K562 (cell line): ENCODE measurements around the gene MYO1A. TPM values are rescaled to one million over a fixed set of nuclear protein-coding genes. Genes with fewer than 3 reads are reported as not detected.

ENCODE experiments used
- ATAC-seq: fragments of 200-7000 bp; cut with Tn5 transposase; 3 replicates; pipeline ENCODE4 v1.9.1; 2020; ENCODE audit warnings: moderate library complexity
- BruUV-seq: library from RNA; stranded (reverse); fragments of 400-500 nt; replicated peaks from 2 replicates; lab custom pipeline; 2021; lab: Mats Ljungman, UMichigan
- CTCF ChIA-PET: fragments of 300-600 bp; formaldehyde crosslinking; extraction: SDS; loops from one replicate; lab custom pipeline; 2021; ENCODE audit warnings: low intra/inter-chr PET ratio; lab: Yijun Ruan, JAX
- POLR2A ChIA-PET: fragments of 300-600, 350-650 bp; sonication (Branson Sonifier 250); formaldehyde crosslinking; extraction: SDS; loops from one replicate; lab custom pipeline; 2021; ENCODE audit warnings: antibody characterized with exemption, inconsistent platforms; lab: Yijun Ruan, JAX
- DNase-seq, 4 experiments: peaks; one replicate each; pipeline versions ENCODE4 v3.0.0 to v3.0.0-alpha.2; 2011 to 2018; ENCODE audit warnings: low spot score in 3 of 4, mixed read lengths in 3 of 4; ENCODE audit errors: extremely low read depth in 1 of 4
- FAIRE-seq: peaks from 2 replicates; lab custom pipeline; 2011; peaks lifted over from hg19 to GRCh38; lab: Jason Lieb, UNC
- H2AFZ ChIP-seq: 2 replicates; pipeline ENCODE4 v1.6.0; 2011; ENCODE audit warnings: low read depth, low read length, control low read depth, inconsistent platforms
- H3K27ac ChIP-seq: fragments of 200-600 bp; 3 replicates; pipeline ENCODE4 v1.8.0; 2011; ENCODE audit warnings: low read depth, mild to moderate bottlenecking, control low read depth, inconsistent platforms, low read length, moderate library complexity, mixed read lengths; ENCODE audit errors: extremely low read depth
- H3K27me3 ChIP-seq, 2 experiments: fragments of 300-600 bp in 1 of 2; 2 replicates in 1 of 2; 3 replicates in 1 of 2; pipeline versions ENCODE4 v1.6.0 to v1.8.0; 2011; ENCODE audit warnings: inconsistent platforms in 2 of 2, low read length in 2 of 2, mild to moderate bottlenecking in 1 of 2, mixed read lengths in 1 of 2, moderate library complexity in 1 of 2; ENCODE audit not compliant: control insufficient read depth in 2 of 2, insufficient read depth in 2 of 2
- H3K36me3 ChIP-seq: fragments of 300-600 bp; 3 replicates; pipeline ENCODE4 v1.8.0; 2011; ENCODE audit warnings: mild to moderate bottlenecking, low read length, inconsistent platforms; ENCODE audit not compliant: control insufficient read depth, insufficient read depth
- H3K4me1 ChIP-seq, 2 experiments: fragments of 200-600 bp in 1 of 2; replicated peaks in 1 of 2; 2 replicates in 1 of 2; 3 replicates in 1 of 2; pipeline versions ENCODE4 v1.5.1 to v1.8.0; 2011; ENCODE audit warnings: inconsistent platforms in 2 of 2, low read length in 2 of 2, mild to moderate bottlenecking in 1 of 2, mixed read lengths in 1 of 2, moderate library complexity in 1 of 2; ENCODE audit not compliant: control insufficient read depth in 2 of 2, insufficient read depth in 2 of 2
- H3K4me2 ChIP-seq: 2 replicates; pipeline ENCODE4 v1.6.1; 2011; ENCODE audit warnings: low read length, control low read depth, inconsistent platforms, mixed read lengths; ENCODE audit not compliant: insufficient read depth
- H3K4me3 ChIP-seq: fragments of 200-600 bp; sonication (generic), shearing (Covaris generic); 2 replicates; pipeline ENCODE4 v1.5.1; 2016; ENCODE audit warnings: control low read depth, inconsistent platforms
- H3K79me2 ChIP-seq: fragments of 200-600 bp; 3 replicates; pipeline ENCODE4 v1.8.0; 2011; ENCODE audit warnings: low read length, inconsistent platforms; ENCODE audit not compliant: control insufficient read depth, insufficient read depth
- H3K9ac ChIP-seq, 2 experiments: 2 replicates each; pipeline versions ENCODE4 v1.6.0 to v1.6.1; 2011; ENCODE audit warnings: low read depth in 2 of 2, low read length in 2 of 2, control low read depth in 1 of 2, inconsistent platforms in 1 of 2, mild to moderate bottlenecking in 1 of 2, mixed read lengths in 1 of 2; ENCODE audit not compliant: insufficient read depth in 1 of 2
- H3K9me1 ChIP-seq: one replicate; pipeline ENCODE4 v1.6.0; 2011; ENCODE audit warnings: inconsistent platforms, mild to moderate bottlenecking, low read length, moderate library complexity; ENCODE audit not compliant: control insufficient read depth, insufficient read depth
- H3K9me3 ChIP-seq: replicated peaks from 2 replicates; pipeline ENCODE4 v1.5.1; 2011; ENCODE audit warnings: low read depth, low read length, inconsistent platforms; ENCODE audit not compliant: control insufficient read depth, insufficient read depth
- H4K20me1 ChIP-seq: replicated peaks from 2 replicates; pipeline ENCODE4 v1.6.1; 2011; ENCODE audit warnings: low read length, inconsistent platforms, mixed read lengths; ENCODE audit not compliant: control insufficient read depth, insufficient read depth
- ADNP ChIP-seq: fragments of 200-800 bp; sonication (Bioruptor generic); IDR thresholded peaks from 2 replicates; pipeline ENCODE4 v1.6.1; 2016; ENCODE audit warnings: missing genetic modification characterization, missing compliant biosample characterization
- CC2D1A ChIP-seq: fragments of 450-650 bp; IDR thresholded peaks from 2 replicates; pipeline ENCODE4 v1.6.1; 2017; ENCODE audit warnings: mild to moderate bottlenecking
- CHCHD3 ChIP-seq: fragments of 250-450 bp; sonication (Bioruptor Pico); IDR thresholded peaks from 2 replicates; pipeline ENCODE4 v2.1.2; 2022; ENCODE audit warnings: mild to moderate bottlenecking
- E2F8 ChIP-seq: fragments of 450-650 bp; IDR thresholded peaks from 2 replicates; pipeline ENCODE4 v1.7.1; 2018; ENCODE audit warnings: mild to moderate bottlenecking, low read depth; ENCODE audit not compliant: partially characterized antibody
- FOXA3 ChIP-seq, 2 experiments: fragments of 450-650 bp in 1 of 2; sonication (generic) in 1 of 2; formaldehyde crosslinking; IDR thresholded peaks in 1 of 2; conservative IDR thresholded peaks in 1 of 2; 2 replicates each; pipeline versions ENCODE4 v1.4.0 to v1.8.0; 2020 to 2022; ENCODE audit warnings: mild to moderate bottlenecking in 2 of 2, missing genetic modification reagents in 1 of 2
- FOXP1 ChIP-seq: sonication (generic); formaldehyde crosslinking; IDR thresholded peaks from 2 replicates; pipeline ENCODE4 v1.8.0; 2022; ENCODE audit warnings: mild to moderate bottlenecking, missing genetic modification reagents
- NFIC ChIP-seq: fragments of 450-650 bp; IDR thresholded peaks from 2 replicates; pipeline ENCODE4 v1.6.1; 2017; ENCODE audit warnings: mild to moderate bottlenecking, inconsistent platforms
- POLR2B ChIP-seq: fragments of 450-650 bp; IDR thresholded peaks from 2 replicates; pipeline ENCODE4 v1.6.1; 2018; ENCODE audit warnings: low read depth; ENCODE audit not compliant: partially characterized antibody
- SIN3A ChIP-seq, 2 experiments: fragments of 150-350 bp in 1 of 2; IDR thresholded peaks; 2 replicates each; pipeline ENCODE4 v1.6.1; 2011 to 2016; ENCODE audit warnings: borderline replicate concordance in 2 of 2, low read depth in 2 of 2, low read length in 2 of 2, mild to moderate bottlenecking in 2 of 2, moderate library complexity in 2 of 2; ENCODE audit not compliant: control insufficient read depth in 1 of 2
- SRSF1 ChIP-seq: fragments of 200-400 bp; formaldehyde crosslinking; IDR thresholded peaks from 2 replicates; pipeline ENCODE4 v1.6.1; 2017; ENCODE audit warnings: mild to moderate bottlenecking, low read depth, low read length, moderate library complexity
- TEAD4 ChIP-seq, 2 experiments: sonication (generic) in 1 of 2; formaldehyde crosslinking in 1 of 2; IDR thresholded peaks; 2 replicates each; pipeline versions ENCODE4 v1.6.1 to v1.8.0; 2012 to 2022; ENCODE audit warnings: borderline replicate concordance in 1 of 2, inconsistent platforms in 1 of 2, low read length in 1 of 2, mild to moderate bottlenecking in 1 of 2, missing genetic modification reagents in 1 of 2
- XRCC3 ChIP-seq: fragments of 450-650 bp; IDR thresholded peaks from 2 replicates; pipeline ENCODE4 v1.6.1; 2017; ENCODE audit warnings: mild to moderate bottlenecking, moderate library complexity
- ZNF143 ChIP-seq: sonication (generic); formaldehyde crosslinking; IDR thresholded peaks from 2 replicates; pipeline ENCODE4 v1.9.0; 2022; ENCODE audit warnings: mild to moderate bottlenecking, missing genetic modification reagents
- ZNF212 ChIP-seq: fragments of 450-650 bp; formaldehyde crosslinking; IDR thresholded peaks from 2 replicates; pipeline ENCODE4 v1.4.0; 2020; ENCODE audit warnings: mild to moderate bottlenecking
- ZNF239 ChIP-seq: fragments of 250-450 bp; sonication (Bioruptor Pico); IDR thresholded peaks from 2 replicates; pipeline ENCODE4 v1.4.0; 2020; ENCODE audit warnings: mild to moderate bottlenecking
- ZNF431 ChIP-seq: sonication (generic); formaldehyde crosslinking; IDR thresholded peaks from 2 replicates; pipeline ENCODE4 v1.8.0; 2022; ENCODE audit warnings: mild to moderate bottlenecking, missing genetic modification reagents
- ZNF445 ChIP-seq: fragments of 250-450 bp; sonication (Bioruptor Pico); IDR thresholded peaks from 2 replicates; pipeline ENCODE4 v1.4.0; 2020; ENCODE audit warnings: low read depth, mild to moderate bottlenecking, moderate library complexity
- WGBS: fragments of 100-300 bp; shearing (Covaris generic); methylation state at CpG from one replicate; pipeline ENCODE4 v1.1.6; 2016; ENCODE audit warnings: low coverage, mixed read lengths; ENCODE audit not compliant: insufficient coverage; ENCODE audit errors: missing lambda C conversion rate; 5-methylcytosine and 5-hydroxymethylcytosine counted together
- in situ Hi-C: fragments of 300-500 bp; cut with MboI; formaldehyde crosslinking; loops from 4 replicates; pipeline ENCODE4 v1.15.0; 2018; ENCODE audit warnings: inconsistent platforms, mixed read lengths
- intact Hi-C: fragments of 100-400 bp; cut with micrococcal nuclease; formaldehyde crosslinking; loops from 2 replicates; pipeline ENCODE4 v1.14.2; 2022
- polyA plus RNA-seq, 8 experiments: library from polyadenylated mRNA; depleted of rRNA in 4 of 8; stranded (reverse) in 5 of 8; unstranded in 3 of 8; fragments of >200 nt; fragmentation: Nextera tagmentation in 2 of 8; fragmentation: Illumina TruSeq in 1 of 8; extraction: Ambion mirVana in 2 of 8; extraction: Trizol in 1 of 8; gene quantifications; 2 replicates each; pipeline versions ENCODE4 v1.2.1 to v1.2.3, GENCODE V29; 2011 to 2014; ENCODE audit warnings: inconsistent platforms in 1 of 8, missing spikeins in 1 of 8
- total RNA-seq, 7 experiments: library from RNA; depleted of rRNA in 6 of 7; stranded (reverse); fragments of >200 nt in 6 of 7; fragmentation: Illumina TruSeq in 2 of 7; extraction: Trizol in 2 of 7; gene quantifications; 2 replicates each; pipeline versions ENCODE4 v1.2.1 to v1.2.3, GENCODE V29; 2011 to 2021; ENCODE audit warnings: low replicate concordance in 1 of 7
- TF ChIP-seq, protein P1 (sequence below): sonication (generic); formaldehyde crosslinking; IDR thresholded peaks from 2 replicates; pipeline ENCODE4 v1.9.0; 2022; ENCODE audit warnings: mild to moderate bottlenecking, missing genetic modification reagents

MYO1A gene
- total and polyA plus RNA-seq, 9 of the 15 experiments (the other 6 are each of a cell fraction or from before 2014, with no cell fraction given) = 0.03 to 0.29 (median 0.14) TPM; not detected in 2

GRCh38 chr12:57079821-57080220 is 29.9 kb upstream of the MYO1A start:
- TF ChIP-seq FOXA3 (CRISPR knock-in tag; conservative IDR thresholded peaks at IDR 0.05 in 1 of 2, IDR thresholded peaks at IDR 0.05 in 1 of 2) (peak in 1 of 2 experiments; percentile 27; a peak in 1 of 4 replicates), SIN3A (IDR thresholded peaks at IDR 0.05; ENCODE audit: borderline replicate concordance in 2 of 2, control insufficient read depth in 1 of 2, low read depth in 2 of 2, low read length in 2 of 2) (no peak), TEAD4 (IDR thresholded peaks at IDR 0.05; ENCODE audit: low read length) (peak; percentile 11; the same call in 1 of the 2 replicates), TEAD4 (CRISPR knock-in tag; IDR thresholded peaks at IDR 0.05; ENCODE audit: borderline replicate concordance) (no peak), ADNP (peak; percentile 27; the same call in 1 of the 2 replicates), ZNF143 (CRISPR knock-in tag) (0 out of 2 replicates have a peak, but pooled peaks have one; percentile 12), ZNF239 (CRISPR knock-in tag) (no peak), CC2D1A (no peak), ZNF212 (CRISPR knock-in tag) (no peak), ZNF445 (CRISPR knock-in tag) (no peak), POLR2B (no peak), ZNF431 (CRISPR knock-in tag) (no peak), XRCC3 (no peak), FOXP1 (CRISPR knock-in tag) (no peak), NFIC (no peak), SRSF1 (no peak), E2F8 (no peak), CHCHD3 (CRISPR knock-in tag) (no peak)
- TF ChIP-seq, protein P1, sequence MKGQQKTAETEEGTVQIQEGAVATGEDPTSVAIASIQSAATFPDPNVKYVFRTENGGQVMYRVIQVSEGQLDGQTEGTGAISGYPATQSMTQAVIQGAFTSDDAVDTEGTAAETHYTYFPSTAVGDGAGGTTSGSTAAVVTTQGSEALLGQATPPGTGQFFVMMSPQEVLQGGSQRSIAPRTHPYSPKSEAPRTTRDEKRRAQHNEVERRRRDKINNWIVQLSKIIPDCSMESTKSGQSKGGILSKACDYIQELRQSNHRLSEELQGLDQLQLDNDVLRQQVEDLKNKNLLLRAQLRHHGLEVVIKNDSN (CRISPR knock-in tag) = no peak
- Histone ChIP-seq H3K9me1 (no peaks in the 10 kb centered on the region), H2AFZ (peak overlapping the region; percentile 78), H3K27me3 (no peaks in the 10 kb centered on the region), H3K27ac (peak overlapping the region; percentile 91), H4K20me1 (no peaks in the 10 kb centered on the region), H3K4me2 (peak overlapping the region; percentile 62; the same call in 1 of the 2 replicates), H3K79me2 (peaks cover 29% of the 10 kb centered on the region), H3K9ac (peak overlapping the region in 1 of 2 experiments; percentile 72; a peak in 2 of 4 replicates), H3K4me1 (peaks cover 11 to 13% of the 10 kb centered on the region in 2 experiments; a peak in 4 of 5 replicates), H3K36me3 (peaks cover 9% of the 10 kb centered on the region; the same call in 1 of the 3 replicates), H3K9me3 (no peaks in the 10 kb centered on the region), H3K4me3 (no peak overlapping the region)
- DNase-seq = peak in 1 of 4 experiments; percentile 18
- in situ Hi-C loops = no loop called here
- WGBS = 11% methylated on average over 1 of the region's 1 CpG
- no peak for FAIRE-seq
- CTCF ChIA-PET = interaction anchor here (0.7 kb wide), 1 partner anchor 49 kb away, joined by 3 read pairs; no protein-coding TSS in a partner anchor
- POLR2A ChIA-PET = interaction anchor here (1.1 to 3.6 kb wide), 7 partner anchors 10 to 341 kb away, joined by 3 to 44 read pairs (median 6); partner anchors contain the start of genes NAB2 and STAT6
- no TSS peak for BruUV-seq
- intact Hi-C loops = loop anchor here (5.0 to 10.0 kb wide), 2 partner anchors 162 to 445 kb away; partner anchors contain the start of gene BAZ2A
- ATAC-seq = no peak
